GM23248 (cell line): Measurements from ENCODE around the gene SIAH3. TPM values are rescaled to one million over a fixed set of nuclear protein-coding genes. Genes with fewer than 3 reads are reported as not detected.

Source experiments
- DNase-seq: peaks from one replicate; pipeline ENCODE4 v3.0.0-alpha.2; 2015
- H2AFZ ChIP-seq: fragments of 200-600 bp; sonication (generic); 2 replicates; pipeline ENCODE4 v1.6.1; 2016; ENCODE audit warnings: antibody characterized with exemption
- H3F3A ChIP-seq: fragments of 200-600 bp; sonication (generic); 2 replicates; pipeline ENCODE4 v1.6.1; 2016; ENCODE audit warnings: mild to moderate bottlenecking, antibody characterized with exemption, mixed run types; ENCODE audit not compliant: insufficient read depth
- H3K27ac ChIP-seq: fragments of 200-600 bp; sonication (generic); 2 replicates; pipeline ENCODE4 v1.5.1; 2016; ENCODE audit warnings: mild to moderate bottlenecking
- H3K27me3 ChIP-seq: fragments of 200-600 bp; sonication (generic); replicated peaks from 2 replicates; pipeline ENCODE4 v1.6.1; 2016; ENCODE audit warnings: mild to moderate bottlenecking; ENCODE audit not compliant: insufficient read depth
- H3K36me3 ChIP-seq: fragments of 200-600 bp; sonication (generic); 2 replicates; pipeline ENCODE4 v1.6.1; 2016; ENCODE audit warnings: low read depth, mild to moderate bottlenecking
- H3K4me1 ChIP-seq: fragments of 200-600 bp; sonication (generic); 2 replicates; pipeline ENCODE4 v1.6.1; 2016; ENCODE audit warnings: mild to moderate bottlenecking; ENCODE audit not compliant: insufficient read depth
- H3K4me2 ChIP-seq: fragments of 200-600 bp; sonication (generic); one replicate; pipeline ENCODE4 v1.6.1; 2016; ENCODE audit warnings: mild to moderate bottlenecking; ENCODE audit not compliant: unreplicated experiment
- H3K4me3 ChIP-seq: fragments of 200-600 bp; sonication (generic); 2 replicates; pipeline ENCODE4 v1.5.1; 2016; ENCODE audit warnings: mild to moderate bottlenecking
- H3K79me2 ChIP-seq: fragments of 200-600 bp; sonication (generic); 2 replicates; pipeline ENCODE4 v1.6.1; 2016; ENCODE audit warnings: mild to moderate bottlenecking; ENCODE audit not compliant: insufficient read depth
- H3K9ac ChIP-seq: fragments of 200-600 bp; sonication (generic); 2 replicates; pipeline ENCODE4 v1.6.1; 2016; ENCODE audit warnings: mild to moderate bottlenecking
- H3K9me2 ChIP-seq: fragments of 200-600 bp; sonication (generic); 2 replicates; pipeline ENCODE4 v1.6.1; 2016; ENCODE audit warnings: mixed run types, mild to moderate bottlenecking, moderate library complexity; ENCODE audit not compliant: insufficient read depth
- H3K9me3 ChIP-seq: fragments of 200-600 bp; sonication (generic); one replicate; pipeline ENCODE4 v1.6.1; 2017; ENCODE audit warnings: low read depth
- H4K20me1 ChIP-seq: fragments of 200-600 bp; sonication (generic); 2 replicates; pipeline ENCODE4 v1.6.0; 2016; ENCODE audit not compliant: insufficient read depth
- EZH2 ChIP-seq: fragments of 200-600 bp; sonication (generic); IDR thresholded peaks from 2 replicates; pipeline ENCODE4 v1.6.1; 2018; ENCODE audit warnings: antibody characterized with exemption, mild to moderate bottlenecking; ENCODE audit not compliant: insufficient read depth, poor library complexity, severe bottlenecking
- EZH2phosphoT487 ChIP-seq: fragments of 200-600 bp; sonication (generic); IDR thresholded peaks from 2 replicates; pipeline ENCODE4 v1.6.1; 2018; ENCODE audit warnings: antibody characterized with exemption, moderate library complexity, mild to moderate bottlenecking, low read depth; ENCODE audit not compliant: insufficient read depth
- WGBS, 2 experiments: methylation state at CpG; one replicate each; pipeline ENCODE4 v1.1.6; 2015 to 2017; ENCODE audit warnings: low lambda C conversion rate in 2 of 2, low coverage in 1 of 2; ENCODE audit errors: missing lambda C conversion rate in 2 of 2; 5-methylcytosine and 5-hydroxymethylcytosine counted together
- in situ Hi-C: fragments of 300-500 bp; cut with MboI; formaldehyde crosslinking; loops from 2 replicates; pipeline ENCODE4 v1.15.0; 2020
- polyA plus RNA-seq: library from polyadenylated mRNA; unstranded; fragments of >200 nt; fragmentation: Nextera tagmentation; extraction: Ambion mirVana; gene quantifications from 2 replicates; pipeline ENCODE4 v1.2.1, GENCODE V29; 2016
- total RNA-seq: library from RNA; depleted of rRNA; stranded (reverse); fragments of >200 nt; shearing (Covaris generic); gene quantifications from 2 replicates; pipeline ENCODE4 v1.2.3, GENCODE V29; 2014

The SIAH3 gene
- total and polyA plus RNA-seq, 2 experiments from 2014 or later = not detected

DNA sequence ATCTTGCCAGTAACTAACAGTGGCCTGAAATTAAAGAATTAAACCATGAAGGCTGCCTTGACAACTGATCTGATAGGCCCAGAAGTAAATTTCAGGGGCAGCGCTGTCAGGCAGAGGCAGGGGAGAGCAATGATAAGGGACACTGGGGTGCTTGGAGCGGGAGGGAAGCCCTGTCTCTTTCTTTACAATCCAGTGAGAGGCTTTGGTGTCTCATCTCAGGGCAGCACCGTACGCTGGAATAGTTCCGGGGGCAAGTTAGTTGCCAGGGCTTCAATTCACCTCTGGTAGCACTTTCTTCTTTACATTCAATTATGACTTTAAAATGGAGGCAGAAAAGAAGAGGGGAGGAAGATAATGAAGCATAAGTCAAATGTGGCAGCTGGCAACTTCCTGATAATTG is 74.8 kb downstream of the SIAH3 start:
- TF ChIP-seq EZH2phosphoT487 (no peak), EZH2 (no peak)
- 58 to 80% methylated on average over 5 of the region's 5 CpGs for WGBS, 2 experiments
- H3K27me3 ChIP-seq = peaks cover 30% of the 10 kb centered on the region
- no peaks in the 10 kb centered on the region for H3K36me3 ChIP-seq
- no peak for DNase-seq
- H3K4me3 ChIP-seq = no peak overlapping the region
- H3F3A ChIP-seq = no peaks in the 10 kb centered on the region
- no peak overlapping the region for H2AFZ ChIP-seq
- in situ Hi-C loops = no loop called here
- no peaks in the 10 kb centered on the region for H4K20me1 ChIP-seq
- no peaks in the 10 kb centered on the region for H3K79me2 ChIP-seq
- H3K9ac ChIP-seq = no peak overlapping the region
- H3K27ac ChIP-seq = no peak overlapping the region
- no peaks in the 10 kb centered on the region for H3K9me2 ChIP-seq
- no peaks in the 10 kb centered on the region for H3K4me1 ChIP-seq
- H3K4me2 ChIP-seq = no peak overlapping the region
- H3K9me3 ChIP-seq = no peaks in the 10 kb centered on the region

DNA sequence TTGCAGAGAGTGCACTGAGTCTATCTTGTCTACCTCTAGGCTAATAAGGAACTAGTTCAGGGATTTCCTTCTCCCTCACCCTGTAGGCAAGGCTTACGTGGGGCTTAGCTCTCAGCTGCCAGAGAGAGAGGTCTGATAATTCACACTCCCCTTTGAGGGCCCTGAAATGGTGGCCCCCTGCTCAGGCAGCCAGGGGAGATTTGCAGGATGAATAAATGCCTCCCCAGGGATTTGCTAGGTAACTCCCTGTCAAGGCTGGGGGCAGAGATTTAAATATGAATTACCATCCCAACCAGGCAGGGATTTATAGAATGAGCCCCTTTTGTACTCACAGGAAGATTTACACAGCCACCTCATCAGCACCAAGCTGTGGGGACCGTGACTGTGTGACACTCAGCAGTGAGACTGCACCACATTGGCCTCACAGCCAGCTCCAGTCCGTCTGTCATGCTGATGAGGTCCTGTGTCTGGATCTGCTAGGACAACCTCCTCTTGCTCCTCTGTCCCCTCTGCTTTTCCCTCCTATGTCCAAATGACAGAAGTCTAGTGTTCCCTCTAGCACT is 76.1 kb downstream of the SIAH3 start:
- H3F3A ChIP-seq = no peaks in the 10 kb centered on the region
- in situ Hi-C loops = no loop called here
- H3K4me3 ChIP-seq = no peak overlapping the region
- H2AFZ ChIP-seq = no peak overlapping the region
- H3K27me3 ChIP-seq = peaks cover 33% of the 10 kb centered on the region
- H3K9me2 ChIP-seq = no peaks in the 10 kb centered on the region
- no peaks in the 10 kb centered on the region for H3K9me3 ChIP-seq
- H3K36me3 ChIP-seq = no peaks in the 10 kb centered on the region
- WGBS, 2 experiments = 29 to 39% methylated on average over 3 of the region's 3 CpGs
- H3K79me2 ChIP-seq = no peaks in the 10 kb centered on the region
- H3K9ac ChIP-seq = no peak overlapping the region
- no peaks in the 10 kb centered on the region for H4K20me1 ChIP-seq
- DNase-seq = no peak
- no peak overlapping the region for H3K27ac ChIP-seq
- H3K4me2 ChIP-seq = no peak overlapping the region
- no peak for TF ChIP-seq EZH2phosphoT487
- TF ChIP-seq EZH2 = no peak
- H3K4me1 ChIP-seq = no peaks in the 10 kb centered on the region

DNA sequence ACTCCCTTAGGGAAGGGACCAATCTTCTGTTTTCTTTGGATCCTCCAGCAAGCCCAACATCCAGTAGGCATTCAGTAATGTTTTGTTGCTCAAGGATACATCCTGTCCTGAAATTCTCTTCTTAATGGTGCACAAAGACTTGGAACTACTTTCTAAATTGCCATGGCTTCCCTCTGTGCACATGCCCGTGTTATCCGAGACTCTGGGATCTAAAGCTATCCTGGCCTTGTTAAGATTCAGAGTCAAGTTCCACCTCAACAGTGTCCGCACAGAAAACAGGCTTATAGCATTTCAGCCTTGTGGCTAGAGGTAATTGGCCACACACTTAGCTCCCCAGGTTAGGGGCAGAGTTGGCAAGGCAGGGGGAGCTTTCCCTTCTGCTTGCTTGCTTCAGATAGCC is 77.6 kb downstream of the SIAH3 start:
- TF ChIP-seq EZH2 = no peak
- TF ChIP-seq EZH2phosphoT487 = no peak
- Histone ChIP-seq H3K9me2 (no peaks in the 10 kb centered on the region), H3K4me1 (no peaks in the 10 kb centered on the region), H3K4me3 (no peak overlapping the region), H3K79me2 (no peaks in the 10 kb centered on the region), H3K9me3 (no peaks in the 10 kb centered on the region), H2AFZ (no peak overlapping the region), H3K9ac (no peak overlapping the region), H4K20me1 (no peaks in the 10 kb centered on the region), H3K4me2 (no peak overlapping the region), H3F3A (no peaks in the 10 kb centered on the region), H3K27ac (no peak overlapping the region), H3K36me3 (no peaks in the 10 kb centered on the region), H3K27me3 (peaks cover 36% of the 10 kb centered on the region)
- WGBS, 2 experiments = 67 to 74% methylated on average over 3 of the region's 3 CpGs
- DNase-seq = no peak
- in situ Hi-C loops = no loop called here

- H2AFZ ChIP-seq = no peak overlapping the region
- H3K27me3 ChIP-seq = peaks cover 36% of the 10 kb centered on the region
- peak; percentile 17 for DNase-seq
- TF ChIP-seq EZH2 = no peak
- TF ChIP-seq EZH2phosphoT487 = no peak
- WGBS, 2 experiments = 38 to 44% methylated on average over 2 of the region's 2 CpGs
- H3K4me2 ChIP-seq = no peak overlapping the region
- H3F3A ChIP-seq = no peaks in the 10 kb centered on the region
- H3K36me3 ChIP-seq = no peaks in the 10 kb centered on the region
- in situ Hi-C loops = no loop called here
- H3K9me2 ChIP-seq = no peaks in the 10 kb centered on the region
- no peak overlapping the region for H3K4me3 ChIP-seq
- no peaks in the 10 kb centered on the region for H4K20me1 ChIP-seq
- H3K27ac ChIP-seq = no peak overlapping the region
- H3K9ac ChIP-seq = no peak overlapping the region
- H3K9me3 ChIP-seq = no peaks in the 10 kb centered on the region
- no peaks in the 10 kb centered on the region for H3K4me1 ChIP-seq
- H3K79me2 ChIP-seq = no peaks in the 10 kb centered on the region
These were observed 78.3 kb downstream of the SIAH3 start for GRCh38 chr13:45773236-45773635.

GRCh38 chr13:45770886-45771285 is 80.7 kb downstream of the SIAH3 start:
- Histone ChIP-seq H3K9me3 (no peaks in the 10 kb centered on the region), H3K9me2 (no peaks in the 10 kb centered on the region), H2AFZ (no peak overlapping the region), H4K20me1 (no peaks in the 10 kb centered on the region), H3K79me2 (no peaks in the 10 kb centered on the region), H3K4me1 (no peaks in the 10 kb centered on the region), H3K36me3 (no peaks in the 10 kb centered on the region), H3K27me3 (peaks cover 26% of the 10 kb centered on the region; the same call in 1 of the 2 replicates), H3K27ac (no peak overlapping the region), H3K9ac (no peak overlapping the region), H3F3A (no peaks in the 10 kb centered on the region), H3K4me3 (no peak overlapping the region), H3K4me2 (no peak overlapping the region)
- 57 to 65% methylated on average over 2 of the region's 2 CpGs for WGBS, 2 experiments
- DNase-seq = no peak
- TF ChIP-seq EZH2phosphoT487 = no peak
- TF ChIP-seq EZH2 = no peak
- in situ Hi-C loops = no loop called here
